GM18519 (cell line): Measurements from ENCODE around the gene PDGFD.
A peak's percentile ranks its signal among the peaks of the same experiment; 100 is the strongest.

Experiments
- ATAC-seq: cut with Tn5 transposase; IDR thresholded peaks from one replicate; pipeline ENCODE4 v1.9.1; 2021; ENCODE audit warnings: mild to moderate bottlenecking, moderate library complexity; ENCODE audit not compliant: unreplicated experiment, low FRiP score

Gene PDGFD

DNA sequence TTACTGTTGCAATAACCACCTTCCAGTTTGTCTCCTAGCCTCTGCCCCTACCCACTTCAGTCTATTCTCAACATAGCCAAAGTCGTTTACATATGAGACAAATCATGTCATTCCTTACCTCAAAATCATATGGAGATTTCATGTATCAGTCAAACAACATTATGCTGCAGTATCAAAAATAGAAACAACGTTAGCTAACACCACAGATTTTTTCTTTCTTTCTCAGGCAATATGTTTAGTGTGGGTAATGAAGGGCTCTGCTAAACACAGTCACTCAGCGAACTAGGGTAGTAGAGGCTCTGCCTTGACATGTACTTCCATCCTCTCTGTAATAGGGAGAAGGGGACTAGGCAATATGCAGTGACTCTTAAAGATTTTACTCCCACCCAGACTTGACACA lies 268.8 kb downstream of the PDGFD start:
- no peak for ATAC-seq

DNA sequence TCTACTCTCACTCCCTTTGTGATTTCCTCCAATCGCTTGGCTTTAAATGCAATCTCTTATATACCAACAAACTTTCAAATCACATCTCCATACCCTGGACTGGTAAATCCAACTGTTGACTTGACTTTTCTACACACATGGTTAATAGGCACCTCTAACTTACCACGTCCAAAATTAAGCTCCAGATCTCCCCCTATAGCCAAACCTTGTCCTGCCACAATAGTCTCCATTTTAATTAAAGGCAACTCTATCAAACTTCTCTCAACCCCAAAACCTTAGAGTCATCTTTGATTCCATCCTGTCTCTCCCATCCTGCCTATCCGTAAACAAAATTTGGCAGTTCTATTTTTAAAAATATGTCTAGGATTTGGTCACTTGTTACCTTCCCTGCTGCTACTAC lies 269.3 kb downstream of the PDGFD start:
- ATAC-seq = no peak

DNA sequence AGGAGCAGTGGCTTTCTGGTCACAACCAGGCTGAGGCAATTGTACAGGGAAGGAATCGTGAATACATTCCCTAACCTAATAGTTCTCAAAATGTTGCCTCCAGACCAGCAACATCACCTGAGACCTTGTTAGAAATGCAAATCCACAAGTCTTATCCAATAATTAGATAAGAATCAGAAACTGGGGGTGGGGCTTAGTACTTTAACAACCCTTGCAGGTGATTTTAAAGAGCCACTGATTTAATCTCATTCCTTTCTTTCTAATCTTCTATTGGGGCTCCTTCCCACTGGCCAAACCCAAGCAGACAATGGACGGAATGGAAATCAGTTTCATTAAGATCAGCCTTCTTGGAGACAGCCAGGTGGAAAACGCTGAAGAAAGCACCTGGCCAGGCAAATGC lies 269.9 kb downstream of the PDGFD start:
- ATAC-seq = no peak

DNA sequence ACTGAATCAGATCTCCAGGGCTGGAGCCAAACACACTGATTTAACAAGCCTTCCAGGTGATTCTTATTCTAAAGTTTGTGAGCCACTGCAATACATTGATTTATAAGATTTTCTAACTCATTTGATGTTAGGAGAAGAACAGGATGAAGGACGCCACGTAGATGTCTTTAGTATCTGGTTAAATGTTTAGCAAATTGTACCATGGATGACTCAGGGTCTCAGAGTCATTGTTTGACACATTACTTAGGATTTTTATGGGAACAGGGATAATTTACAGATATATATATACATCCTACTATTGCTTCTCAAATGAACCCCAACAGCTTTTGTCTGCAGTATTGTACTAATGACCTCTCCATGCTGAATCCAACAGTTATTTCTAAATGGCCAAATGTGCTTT lies 270.6 kb downstream of the PDGFD start:
- ATAC-seq = no peak

DNA sequence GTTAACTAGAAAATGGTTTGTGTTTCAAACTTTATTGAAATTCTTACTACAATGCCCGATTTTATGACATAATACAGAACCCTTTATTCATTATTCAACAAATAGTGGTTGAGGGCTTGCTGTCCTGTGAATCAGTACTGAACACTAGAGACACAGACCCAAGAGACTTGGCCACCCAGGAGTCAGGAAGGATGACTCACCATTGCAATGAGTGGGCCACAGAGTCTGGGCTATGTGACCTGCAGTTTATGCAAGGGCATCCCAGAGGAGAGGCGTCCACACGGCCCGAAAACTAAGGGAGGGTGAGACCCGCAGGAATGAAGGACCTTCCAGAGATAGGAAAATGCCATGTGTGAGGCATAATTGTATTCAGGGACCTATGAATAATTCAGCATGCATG lies 271.3 kb downstream of the PDGFD start:
- ATAC-seq = no peak

DNA sequence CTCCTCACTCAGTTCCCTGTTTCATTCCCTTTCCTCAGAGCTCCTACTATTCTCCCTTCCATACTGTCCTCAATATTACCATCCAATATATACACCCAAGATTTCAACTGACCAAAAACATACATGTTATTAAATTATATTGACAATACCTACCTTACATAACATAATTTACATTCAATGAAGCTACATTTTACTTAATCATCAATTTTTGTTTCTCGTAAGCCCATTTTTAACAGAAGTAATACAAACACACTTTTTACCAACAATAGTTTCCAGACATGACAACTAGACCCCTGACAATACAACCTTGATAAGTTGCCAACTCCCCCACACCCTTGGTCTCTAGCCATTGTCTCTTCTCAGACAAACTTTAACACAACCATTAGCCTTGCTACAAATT lies 273.3 kb downstream of the PDGFD start:
- ATAC-seq = no peak

DNA sequence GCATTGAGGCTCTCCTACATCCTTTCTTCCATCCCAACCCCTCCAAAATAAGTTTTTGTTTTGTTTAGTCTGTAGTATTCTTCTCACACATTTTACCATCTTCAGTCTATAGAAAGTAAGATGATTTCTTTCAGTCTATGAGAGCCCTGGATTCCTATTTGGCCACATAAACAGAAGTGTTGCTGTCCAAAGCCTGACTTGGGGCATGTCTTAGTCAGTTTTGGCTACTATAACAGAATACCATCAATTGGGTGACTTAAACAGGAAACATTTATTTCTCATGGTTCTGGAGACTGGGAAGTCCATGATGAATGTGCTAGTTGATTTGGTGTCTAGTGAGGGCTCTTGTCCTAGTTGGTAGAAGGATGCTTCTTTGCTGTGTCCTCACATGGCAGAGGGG lies 274.3 kb downstream of the PDGFD start:
- ATAC-seq = no peak

DNA sequence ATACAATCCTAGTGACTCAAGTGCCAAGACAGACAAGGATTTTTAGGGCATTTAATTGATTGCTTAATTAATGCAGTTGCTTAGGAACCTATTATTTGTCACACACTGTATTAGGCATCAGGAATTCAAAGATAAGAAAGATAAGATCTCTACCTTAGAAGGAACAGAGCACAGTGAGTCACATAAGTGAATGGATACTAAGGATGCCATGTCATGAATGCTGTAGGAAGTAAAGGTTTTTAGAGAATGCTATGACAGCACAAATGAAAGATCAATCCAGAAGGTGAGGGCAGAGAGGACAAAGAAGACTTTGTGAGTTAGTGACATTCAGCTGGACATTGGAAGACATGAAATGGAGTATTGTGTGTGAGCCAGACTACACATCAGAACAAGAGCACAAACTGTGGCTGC lies 275.4 kb downstream of the PDGFD start:
- ATAC-seq = no peak

DNA sequence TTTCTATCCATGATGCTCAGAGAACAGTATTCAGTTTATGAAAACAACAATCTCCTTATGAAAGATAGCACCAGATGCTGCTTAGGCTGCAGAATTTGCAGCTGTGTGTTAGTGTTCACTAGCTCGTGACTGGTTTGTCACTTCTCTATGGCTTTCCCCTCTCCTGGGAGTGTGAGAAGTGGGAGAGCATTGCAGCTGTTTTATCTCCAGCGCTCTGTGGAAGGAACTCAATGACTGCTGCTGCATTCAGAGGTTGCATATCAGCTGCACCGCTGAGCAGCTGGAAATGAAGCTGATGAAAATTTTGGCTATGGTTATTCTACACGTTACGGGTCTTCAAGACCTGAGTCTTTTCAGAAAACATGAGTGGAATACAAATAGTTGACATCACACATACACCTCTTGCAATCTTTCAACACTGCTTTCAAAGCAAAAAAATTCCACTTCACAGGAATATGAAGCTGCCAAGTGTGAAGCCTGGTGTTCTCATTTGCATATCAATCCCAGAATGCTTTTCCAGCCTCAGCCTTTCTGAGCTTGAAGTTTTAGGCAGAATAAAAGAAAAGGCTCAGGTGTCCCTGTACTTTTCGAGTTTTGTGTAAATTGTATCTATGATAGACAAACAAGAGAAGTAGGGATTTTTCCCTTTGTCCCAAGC lies 276.8 kb downstream of the PDGFD start:
- no peak for ATAC-seq

DNA sequence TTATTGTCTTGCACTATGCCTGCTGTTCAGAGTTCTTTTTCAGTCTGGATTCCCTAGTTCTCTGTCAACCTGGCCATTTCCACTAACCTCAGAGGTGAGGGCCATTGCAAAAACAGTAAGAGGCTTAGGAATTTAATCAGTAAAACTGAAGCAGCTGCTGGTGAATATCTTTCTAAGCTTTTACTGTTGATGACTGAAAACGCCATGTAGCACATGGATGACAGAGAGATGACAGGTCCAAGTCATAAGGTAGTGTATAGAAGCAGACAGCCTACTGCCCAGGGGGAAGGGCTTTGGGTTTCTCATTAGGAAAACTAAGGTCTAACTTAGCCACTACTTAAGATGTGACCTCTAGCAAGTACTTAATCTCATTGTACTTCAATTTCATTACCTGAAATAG lies 280.1 kb downstream of the PDGFD start:
- no peak for ATAC-seq

DNA sequence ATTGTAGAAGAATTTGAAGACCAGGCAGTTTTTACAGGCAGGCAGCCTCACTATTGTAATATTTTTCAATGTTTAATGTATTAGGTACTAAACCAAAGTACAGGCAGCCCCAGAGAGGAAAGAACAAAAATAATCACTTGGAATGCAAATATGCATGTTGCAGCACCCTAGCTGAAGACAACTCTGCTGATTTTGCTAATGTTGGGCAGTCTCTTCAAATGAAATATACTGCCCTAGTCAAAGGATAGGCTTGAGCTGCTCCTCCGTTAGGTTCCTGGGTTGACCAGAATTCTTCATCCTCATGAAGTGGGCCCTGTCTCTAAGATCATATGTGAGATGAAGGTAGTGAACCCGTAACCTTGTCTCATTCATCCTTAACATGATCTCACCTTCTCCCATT lies 280.7 kb downstream of the PDGFD start:
- no peak for ATAC-seq

DNA sequence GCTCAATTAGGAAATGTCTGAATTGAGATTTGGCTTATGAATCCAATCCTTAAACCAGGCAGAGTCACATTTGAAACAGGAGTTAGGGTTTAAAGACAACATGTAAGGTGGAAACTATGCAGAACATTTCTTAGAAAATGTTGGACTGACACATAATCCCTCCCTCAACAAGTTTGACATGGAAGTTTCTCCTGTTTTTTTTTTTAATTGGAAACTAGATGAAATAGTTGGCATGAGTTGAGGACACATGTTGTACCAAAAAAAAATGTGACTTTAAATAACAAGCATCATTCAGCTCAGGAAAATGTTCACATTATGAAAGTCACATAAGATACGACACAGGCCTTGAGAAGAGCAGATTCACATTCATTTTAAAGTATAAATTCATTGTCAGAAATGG lies 282.4 kb downstream of the PDGFD start:
- no peak for ATAC-seq

DNA sequence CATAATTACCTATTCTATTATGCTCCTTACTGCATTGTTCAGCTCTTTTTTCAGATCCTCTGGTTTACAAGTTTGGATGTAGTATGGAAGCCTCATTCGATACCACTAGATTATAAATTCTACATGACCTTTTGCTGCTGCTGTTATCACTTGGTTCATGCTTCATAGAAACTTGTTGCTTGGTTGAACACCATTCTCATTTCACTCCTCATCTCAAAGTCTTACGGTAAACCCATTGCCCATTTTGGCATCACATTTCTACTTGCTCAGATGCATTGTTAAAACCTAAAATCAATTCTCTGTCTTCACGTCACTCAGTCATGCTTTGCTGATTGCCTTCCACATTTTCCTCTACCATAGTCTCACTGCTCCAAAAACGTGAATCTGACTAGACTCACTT lies 283.0 kb downstream of the PDGFD start:
- ATAC-seq = peak; percentile 41

DNA sequence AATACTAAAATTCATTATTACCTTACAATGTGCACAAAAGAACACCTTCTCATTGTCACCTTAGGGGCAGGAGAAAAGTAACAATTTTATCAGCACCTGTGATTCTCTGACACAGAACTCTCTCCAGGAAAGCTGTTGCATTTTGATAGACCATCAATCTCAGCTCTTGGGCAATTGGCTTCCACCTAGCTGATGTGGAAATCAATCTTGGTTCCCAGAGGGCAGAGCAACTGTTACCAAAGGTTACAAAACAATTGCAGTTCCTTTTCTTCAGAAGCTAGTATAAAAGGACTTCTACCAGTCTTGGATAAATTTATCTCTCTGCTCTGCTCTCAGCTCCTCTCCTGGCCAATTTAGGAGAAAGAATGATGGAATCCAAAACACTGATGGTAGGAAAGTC lies 285.3 kb downstream of the PDGFD start:
- ATAC-seq = no peak

DNA sequence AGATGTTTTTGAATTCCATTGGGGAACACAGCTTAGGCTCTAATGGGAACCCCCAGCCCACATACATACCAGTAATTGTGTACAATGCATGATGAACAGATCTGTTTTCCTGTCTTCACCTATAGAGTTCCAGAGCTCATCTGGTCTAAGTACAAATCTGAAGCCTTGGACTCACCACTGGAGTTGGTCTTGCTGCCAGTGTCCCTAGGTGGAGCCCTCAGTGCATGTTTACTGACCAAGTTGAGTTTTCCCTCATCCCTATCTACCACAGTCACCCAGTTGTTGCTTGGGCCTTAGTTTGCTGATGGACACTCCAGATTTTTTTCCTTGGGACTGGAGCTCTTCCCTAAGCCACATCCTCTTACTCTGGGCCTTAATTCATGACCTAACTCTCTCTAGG lies 286.7 kb downstream of the PDGFD start:
- no peak for ATAC-seq

DNA sequence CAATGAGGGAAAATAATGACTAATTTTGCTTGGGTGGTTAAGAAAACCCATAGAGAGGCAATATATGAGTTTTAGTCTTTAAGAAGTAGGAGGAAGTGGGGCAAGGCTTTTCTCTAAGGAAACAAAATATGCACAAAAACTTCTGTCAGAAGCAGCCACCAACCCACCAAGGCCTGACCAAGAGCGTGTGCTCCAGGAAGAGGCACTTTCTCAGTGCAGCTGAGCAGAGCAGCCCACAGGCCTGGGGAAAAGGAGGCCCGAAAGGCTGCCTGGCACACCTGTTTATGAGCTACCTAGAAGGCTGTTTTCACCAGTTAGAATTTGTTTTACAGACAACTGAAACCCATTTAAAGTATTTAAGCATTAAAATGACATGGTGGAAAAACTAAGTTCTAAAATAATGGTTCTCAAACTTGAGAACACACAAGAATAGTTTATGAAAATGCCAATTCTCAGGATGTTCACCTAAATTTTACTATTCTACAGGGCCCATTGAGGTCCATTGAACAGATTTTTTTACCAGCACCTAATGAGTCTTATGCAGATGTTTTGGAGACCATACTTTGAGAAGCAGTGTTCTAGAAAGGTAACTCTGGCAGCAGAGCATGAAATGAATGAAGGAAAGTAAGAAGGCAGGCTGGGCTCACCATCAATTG lies 288.0 kb downstream of the PDGFD start:
- peak; percentile 66 for ATAC-seq

DNA sequence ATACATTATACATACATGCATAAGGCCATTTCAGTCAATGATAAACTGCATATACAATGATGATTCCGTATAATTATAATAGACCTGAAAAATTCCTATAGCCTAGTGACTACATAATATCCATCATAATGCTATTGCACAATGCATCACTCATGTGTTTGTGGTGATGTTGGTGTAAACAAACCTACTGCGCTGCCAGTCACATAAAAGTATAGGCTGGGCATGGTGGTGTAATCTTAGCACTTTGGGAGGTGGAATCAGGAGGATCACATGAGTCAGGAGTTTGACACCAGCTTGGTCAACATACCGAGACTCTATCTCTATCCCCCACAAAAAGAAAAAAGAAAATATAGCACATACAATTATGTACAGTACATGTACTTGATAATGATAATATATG lies 291.2 kb downstream of the PDGFD start:
- no peak for ATAC-seq

DNA sequence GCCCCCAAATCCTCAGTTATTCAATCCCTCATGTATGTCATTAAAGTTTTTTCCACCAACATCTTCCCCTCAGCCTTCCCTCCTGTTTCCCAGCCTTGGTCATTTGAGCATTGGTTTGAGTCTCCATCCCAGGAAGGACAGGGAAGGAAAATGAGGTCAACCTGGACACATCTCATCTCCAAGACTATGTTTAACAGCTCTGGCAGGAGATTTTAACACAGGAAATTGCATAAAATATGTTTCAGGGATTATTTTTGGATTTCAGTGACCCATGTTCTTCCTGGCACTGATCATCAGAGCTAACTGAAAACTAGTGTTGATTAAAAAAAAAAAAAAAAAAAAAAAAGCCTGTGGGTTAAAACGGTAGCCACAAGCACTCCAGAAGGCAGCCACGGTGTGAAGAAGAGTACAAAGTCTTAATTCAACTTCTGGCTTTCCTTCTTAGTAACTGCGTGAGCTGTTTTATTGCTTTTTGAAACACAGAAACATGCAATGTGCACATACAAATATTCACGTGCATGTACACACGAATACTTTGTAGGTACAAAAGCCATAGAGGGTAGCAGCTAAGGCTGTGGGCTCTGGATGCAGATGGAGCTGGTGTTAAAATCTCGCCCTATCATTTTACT lies 291.9 kb downstream of the PDGFD start:
- no peak for ATAC-seq

DNA sequence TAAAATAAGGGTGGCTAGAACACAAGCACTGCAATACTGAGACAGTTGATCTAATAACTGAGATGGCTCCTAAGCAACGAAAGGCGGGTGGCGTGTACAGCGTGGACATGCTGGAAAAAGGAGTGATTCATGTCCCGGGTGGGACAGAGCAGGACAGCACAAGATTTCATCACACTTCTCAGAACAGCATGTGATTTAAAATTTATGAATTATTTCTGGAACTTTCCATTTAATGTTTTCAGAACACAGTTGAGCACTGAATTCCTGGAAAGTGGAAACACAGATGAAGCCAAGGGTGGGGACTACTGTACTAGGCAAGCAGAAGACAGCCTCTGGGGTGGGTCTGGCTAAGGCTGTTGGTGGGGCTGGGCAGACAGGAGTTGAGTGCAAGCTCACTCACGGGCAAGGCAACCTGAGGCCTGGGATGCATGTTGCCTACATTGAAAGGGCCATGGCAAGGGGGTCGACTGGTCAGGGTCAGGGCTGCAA lies 293.1 kb downstream of the PDGFD start:
- ATAC-seq = no peak

DNA sequence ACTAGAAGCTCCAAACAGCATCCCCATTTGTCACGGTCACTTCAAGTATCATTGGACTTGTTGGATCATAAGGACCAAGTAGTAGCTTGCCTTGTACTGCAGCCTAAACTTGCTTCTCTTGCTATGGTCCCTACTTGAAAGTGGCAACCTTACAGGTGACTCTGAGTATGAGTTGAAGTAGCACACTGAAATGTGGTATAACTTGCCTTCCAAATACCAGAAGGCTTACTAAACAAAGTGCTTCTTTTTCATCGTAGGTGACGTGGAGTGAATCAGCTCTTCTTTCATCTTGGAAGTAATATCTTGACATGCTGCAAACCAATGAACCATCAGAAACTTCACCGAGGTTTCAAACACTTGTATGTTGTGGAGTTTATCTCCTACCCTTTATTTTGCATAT lies 296.5 kb downstream of the PDGFD start:
- ATAC-seq = no peak

DNA sequence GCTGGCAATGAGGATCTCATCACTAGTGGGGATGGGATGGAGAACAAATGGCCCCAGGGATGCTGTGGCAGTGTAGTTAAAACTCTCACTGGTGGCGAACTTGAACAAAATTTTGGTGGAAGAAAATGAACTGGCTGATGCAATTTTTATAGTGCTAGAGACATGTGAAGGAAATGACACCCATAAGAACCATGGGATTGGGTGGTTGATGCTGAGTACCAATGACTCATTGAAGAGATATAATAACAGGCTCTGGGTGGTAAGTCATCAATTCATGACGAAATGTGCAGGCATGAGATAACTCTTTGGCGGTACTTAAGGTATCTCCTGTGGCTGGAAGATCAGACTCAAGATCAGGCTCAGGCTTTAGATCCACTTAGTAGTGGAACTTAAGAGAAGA lies 300.4 kb downstream of the PDGFD start:
- ATAC-seq = no peak

DNA sequence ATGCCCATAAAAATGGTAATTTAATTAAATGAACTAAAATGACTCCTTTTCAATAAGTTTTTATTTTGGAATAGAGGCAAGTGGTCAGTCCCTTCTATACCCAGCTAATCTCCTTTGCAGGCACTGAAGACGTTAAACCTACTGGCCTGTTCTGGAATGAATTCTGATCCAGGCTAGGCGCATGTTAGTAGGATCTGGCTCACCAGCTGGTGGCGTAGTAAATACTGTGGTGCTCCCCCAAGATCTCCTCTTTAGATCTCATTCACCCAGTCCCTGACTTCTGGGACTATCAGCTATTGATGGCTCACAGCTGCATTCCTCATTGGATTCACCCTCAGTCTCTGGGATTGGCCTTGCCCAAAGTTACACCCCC lies 301.2 kb downstream of the PDGFD start:
- ATAC-seq = no peak
